K562 (cell line): Measurements from ENCODE around the gene RASAL3. TPM values are rescaled to one million over a fixed set of nuclear protein-coding genes. Genes with fewer than 3 reads are reported as not detected.

ENCODE experiments used
- BRCA1 ChIP-seq, 2 experiments: fragments of 450-650 bp in 1 of 2; sonication (generic) in 1 of 2; formaldehyde crosslinking in 1 of 2; IDR thresholded peaks; 2 replicates each; pipeline versions ENCODE4 v1.5.0 to v1.6.1; 2017 to 2020; ENCODE audit warnings: mild to moderate bottlenecking in 1 of 2, missing genetic modification reagents in 1 of 2
- CXXC5 ChIP-seq: fragments of 250-450 bp; sonication (Bioruptor Pico); IDR thresholded peaks from 2 replicates; pipeline ENCODE4 v1.8.0; 2022; ENCODE audit warnings: inconsistent platforms, mild to moderate bottlenecking, moderate library complexity
- LCOR ChIP-seq: sonication (generic); formaldehyde crosslinking; IDR thresholded peaks from 2 replicates; pipeline ENCODE4 v1.8.0; 2022; ENCODE audit warnings: mild to moderate bottlenecking, missing genetic modification reagents
- NELFE ChIP-seq: IDR thresholded peaks from 2 replicates; pipeline ENCODE4 v1.6.1; 2011; ENCODE audit warnings: mild to moderate bottlenecking; ENCODE audit not compliant: insufficient read depth, insufficient read length
- PHTF2 ChIP-seq: fragments of 250-450 bp; sonication (Bioruptor Pico); IDR thresholded peaks from 2 replicates; pipeline ENCODE4 v1.5.0; 2021; ENCODE audit warnings: mild to moderate bottlenecking
- PML ChIP-seq: IDR thresholded peaks from 2 replicates; pipeline ENCODE4 v1.6.1; 2012; ENCODE audit warnings: low read length, inconsistent platforms
- POLR2AphosphoS2 ChIP-seq: IDR thresholded peaks from 2 replicates; pipeline ENCODE4 v1.6.1; 2012; ENCODE audit warnings: low read length, improper control_type of control experiment
- SRSF1 ChIP-seq: fragments of 200-400 bp; formaldehyde crosslinking; IDR thresholded peaks from 2 replicates; pipeline ENCODE4 v1.6.1; 2017; ENCODE audit warnings: mild to moderate bottlenecking, low read depth, low read length, moderate library complexity
- TEAD1 ChIP-seq, 2 experiments: fragments of 450-650 bp in 1 of 2; sonication (generic) in 1 of 2; formaldehyde crosslinking; IDR thresholded peaks; 2 replicates each; pipeline versions ENCODE4 v1.4.0 to v1.8.0; 2020 to 2022; ENCODE audit warnings: mild to moderate bottlenecking in 2 of 2, missing genetic modification reagents in 1 of 2
- ZNF175 ChIP-seq: fragments of 200-800 bp; sonication (Bioruptor generic); IDR thresholded peaks from 2 replicates; pipeline ENCODE4 v1.6.1; 2016; ENCODE audit warnings: low read depth, mild to moderate bottlenecking, missing genetic modification characterization, missing compliant biosample characterization
- ZNF695 ChIP-seq: fragments of 450-650 bp; formaldehyde crosslinking; IDR thresholded peaks from 2 replicates; pipeline ENCODE4 v1.4.0; 2020; ENCODE audit warnings: mild to moderate bottlenecking, moderate library complexity
- ZNF717 ChIP-seq: fragments of 250-450 bp; sonication (Bioruptor Pico); IDR thresholded peaks from 2 replicates; pipeline ENCODE4 v1.5.0; 2021
- polyA plus RNA-seq, 8 experiments: library from polyadenylated mRNA; depleted of rRNA in 4 of 8; stranded (reverse) in 5 of 8; unstranded in 3 of 8; fragments of >200 nt; fragmentation: Nextera tagmentation in 2 of 8; fragmentation: Illumina TruSeq in 1 of 8; extraction: Ambion mirVana in 2 of 8; extraction: Trizol in 1 of 8; gene quantifications; 2 replicates each; pipeline versions ENCODE4 v1.2.1 to v1.2.3, GENCODE V29; 2011 to 2014; ENCODE audit warnings: inconsistent platforms in 1 of 8, missing spikeins in 1 of 8
- total RNA-seq, 7 experiments: library from RNA; depleted of rRNA in 6 of 7; stranded (reverse); fragments of >200 nt in 6 of 7; fragmentation: Illumina TruSeq in 2 of 7; extraction: Trizol in 2 of 7; gene quantifications; 2 replicates each; pipeline versions ENCODE4 v1.2.1 to v1.2.3, GENCODE V29; 2011 to 2021; ENCODE audit warnings: low replicate concordance in 1 of 7
- TF ChIP-seq, protein P1 (sequence below): fragments of 450-650 bp; formaldehyde crosslinking; IDR thresholded peaks from 2 replicates; pipeline ENCODE4 v1.4.0; 2022; ENCODE audit warnings: mild to moderate bottlenecking, moderate library complexity
- TF ChIP-seq, protein P2 (sequence below): fragments of 450-650 bp; formaldehyde crosslinking; IDR thresholded peaks from 2 replicates; pipeline ENCODE4 v1.4.0; 2022; ENCODE audit warnings: missing genetic modification characterization
- TF ChIP-seq, protein P3 (sequence below): fragments of 250-450 bp; sonication (Bioruptor Pico); IDR thresholded peaks from 2 replicates; pipeline ENCODE4 v1.4.0; 2020; ENCODE audit warnings: mild to moderate bottlenecking, moderate library complexity
- TF ChIP-seq, protein P4 (sequence below), 2 experiments: fragments of 450-650 bp in 1 of 2; sonication (generic) in 1 of 2; formaldehyde crosslinking; conservative IDR thresholded peaks; 2 replicates each; pipeline versions ENCODE4 v1.4.0 to v1.8.1; 2020 to 2022; ENCODE audit warnings: mild to moderate bottlenecking in 1 of 2, missing genetic modification reagents in 1 of 2
- TF ChIP-seq, protein P5 (sequence below), 2 experiments: fragments of 450-650 bp in 1 of 2; IDR thresholded peaks; 2 replicates each; pipeline ENCODE4 v1.6.1; 2011 to 2017; ENCODE audit warnings: low read depth in 2 of 2, antibody characterized with exemption in 1 of 2, borderline replicate concordance in 1 of 2, low read length in 1 of 2, mild to moderate bottlenecking in 1 of 2, mixed read lengths in 1 of 2; ENCODE audit not compliant: control insufficient read depth in 1 of 2

RASAL3 gene
- total and polyA plus RNA-seq, 9 of the 15 experiments (the other 6 are each of a cell fraction or from before 2014, with no cell fraction given) = 0.07 to 0.44 TPM; not detected in 7

DNA sequence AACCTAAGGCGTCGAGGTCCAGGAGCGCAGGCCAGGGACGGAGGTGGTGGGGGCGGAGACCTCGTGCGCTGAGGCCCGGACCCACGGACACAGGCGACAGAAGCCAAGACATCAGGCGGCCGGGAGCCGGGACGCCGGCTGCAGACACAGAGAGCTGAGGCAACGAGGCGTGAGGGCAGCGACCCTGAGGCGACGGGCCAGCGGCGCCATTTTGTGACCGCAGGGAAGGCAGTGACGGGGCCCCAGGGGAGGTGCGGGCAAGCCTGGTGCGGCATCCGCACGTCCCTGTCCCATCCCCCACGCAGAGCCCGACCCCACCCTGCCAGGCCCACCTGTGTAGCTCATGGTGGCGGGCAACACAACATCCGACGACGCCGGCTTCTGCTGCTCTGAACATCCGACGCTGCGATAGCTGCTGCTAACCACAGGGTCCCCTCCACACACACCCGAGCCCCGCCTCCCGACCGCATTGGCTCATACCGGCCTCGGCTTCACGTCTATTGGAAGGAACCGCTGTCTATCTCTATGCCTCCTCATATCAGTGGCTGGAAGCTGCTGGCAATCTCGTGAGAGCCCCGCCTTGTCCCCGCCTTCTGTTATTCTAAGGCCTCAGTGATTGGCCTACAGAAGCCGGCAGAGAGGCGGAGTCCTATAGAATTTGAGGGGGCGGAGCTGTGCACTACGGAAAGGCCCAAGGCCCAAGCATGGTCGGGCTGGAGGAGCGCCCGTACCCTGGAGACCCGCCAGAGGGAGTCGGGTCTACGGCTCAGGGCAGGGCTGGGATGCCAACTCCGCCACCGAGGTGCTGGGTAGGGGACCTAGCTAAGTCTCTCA lies 45.5 kb downstream of the RASAL3 start, which contains the start of gene AKAP8L (continued):
- TF ChIP-seq, protein P1, sequence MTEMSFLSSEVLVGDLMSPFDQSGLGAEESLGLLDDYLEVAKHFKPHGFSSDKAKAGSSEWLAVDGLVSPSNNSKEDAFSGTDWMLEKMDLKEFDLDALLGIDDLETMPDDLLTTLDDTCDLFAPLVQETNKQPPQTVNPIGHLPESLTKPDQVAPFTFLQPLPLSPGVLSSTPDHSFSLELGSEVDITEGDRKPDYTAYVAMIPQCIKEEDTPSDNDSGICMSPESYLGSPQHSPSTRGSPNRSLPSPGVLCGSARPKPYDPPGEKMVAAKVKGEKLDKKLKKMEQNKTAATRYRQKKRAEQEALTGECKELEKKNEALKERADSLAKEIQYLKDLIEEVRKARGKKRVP (CRISPR knock-in tag) = peak; percentile 55
- TF ChIP-seq POLR2AphosphoS2 = peak; percentile 93; the same call in 1 of the 2 replicates
- TF ChIP-seq, protein P2, sequence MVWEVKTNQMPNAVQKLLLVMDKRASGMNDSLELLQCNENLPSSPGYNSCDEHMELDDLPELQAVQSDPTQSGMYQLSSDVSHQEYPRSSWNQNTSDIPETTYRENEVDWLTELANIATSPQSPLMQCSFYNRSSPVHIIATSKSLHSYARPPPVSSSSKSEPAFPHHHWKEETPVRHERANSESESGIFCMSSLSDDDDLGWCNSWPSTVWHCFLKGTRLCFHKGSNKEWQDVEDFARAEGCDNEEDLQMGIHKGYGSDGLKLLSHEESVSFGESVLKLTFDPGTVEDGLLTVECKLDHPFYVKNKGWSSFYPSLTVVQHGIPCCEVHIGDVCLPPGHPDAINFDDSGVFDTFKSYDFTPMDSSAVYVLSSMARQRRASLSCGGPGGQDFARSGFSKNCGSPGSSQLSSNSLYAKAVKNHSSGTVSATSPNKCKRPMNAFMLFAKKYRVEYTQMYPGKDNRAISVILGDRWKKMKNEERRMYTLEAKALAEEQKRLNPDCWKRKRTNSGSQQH (CRISPR knock-in tag) = peak; percentile 83; the same call in 1 of the 2 replicates
- peak; percentile 71; the same call in 1 of the 2 replicates for TF ChIP-seq PML
- no peak for TF ChIP-seq ZNF717
- TF ChIP-seq, protein P3, sequence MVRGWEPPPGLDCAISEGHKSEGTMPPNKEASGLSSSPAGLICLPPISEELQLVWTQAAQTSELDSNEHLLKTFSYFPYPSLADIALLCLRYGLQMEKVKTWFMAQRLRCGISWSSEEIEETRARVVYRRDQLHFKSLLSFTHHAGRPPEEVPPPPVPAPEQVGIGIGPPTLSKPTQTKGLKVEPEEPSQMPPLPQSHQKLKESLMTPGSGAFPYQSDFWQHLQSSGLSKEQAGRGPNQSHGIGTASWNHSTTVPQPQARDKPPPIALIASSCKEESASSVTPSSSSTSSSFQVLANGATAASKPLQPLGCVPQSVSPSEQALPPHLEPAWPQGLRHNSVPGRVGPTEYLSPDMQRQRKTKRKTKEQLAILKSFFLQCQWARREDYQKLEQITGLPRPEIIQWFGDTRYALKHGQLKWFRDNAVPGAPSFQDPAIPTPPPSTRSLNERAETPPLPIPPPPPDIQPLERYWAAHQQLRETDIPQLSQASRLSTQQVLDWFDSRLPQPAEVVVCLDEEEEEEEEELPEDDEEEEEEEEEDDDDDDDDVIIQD (CRISPR knock-in tag) = 0 out of 2 replicates have a peak, but pooled peaks have one; percentile 58
- no peak for TF ChIP-seq NELFE
- TF ChIP-seq ZNF695 (CRISPR knock-in tag) = 0 out of 2 replicates have a peak, but pooled peaks have one; percentile 42
- no peak for TF ChIP-seq LCOR (CRISPR knock-in tag)
- TF ChIP-seq PHTF2 (CRISPR knock-in tag) = no peak
- TF ChIP-seq TEAD1 (CRISPR knock-in tag; IDR thresholded peaks at IDR 0.05) = peak; percentile 33 to 66; a peak in 1 of 4 replicates
- TF ChIP-seq CXXC5 (CRISPR knock-in tag) = peak; percentile 73
- TF ChIP-seq, protein P4, sequence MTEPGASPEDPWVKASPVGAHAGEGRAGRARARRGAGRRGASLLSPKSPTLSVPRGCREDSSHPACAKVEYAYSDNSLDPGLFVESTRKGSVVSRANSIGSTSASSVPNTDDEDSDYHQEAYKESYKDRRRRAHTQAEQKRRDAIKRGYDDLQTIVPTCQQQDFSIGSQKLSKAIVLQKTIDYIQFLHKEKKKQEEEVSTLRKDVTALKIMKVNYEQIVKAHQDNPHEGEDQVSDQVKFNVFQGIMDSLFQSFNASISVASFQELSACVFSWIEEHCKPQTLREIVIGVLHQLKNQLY (CRISPR knock-in tag; conservative IDR thresholded peaks at IDR 0.05) = 0 out of 4 replicates have a peak, but pooled peaks of 1 of the 2 experiments have one; percentile 31
- TF ChIP-seq SRSF1 = 0 out of 2 replicates have a peak, but pooled peaks have one; percentile 54
- no peak for TF ChIP-seq BRCA1 (IDR thresholded peaks at IDR 0.05)
- 0 out of 2 replicates have a peak, but pooled peaks have one; percentile 91 for TF ChIP-seq BRCA1 (CRISPR knock-in tag; IDR thresholded peaks at IDR 0.05)
- TF ChIP-seq, protein P5, sequence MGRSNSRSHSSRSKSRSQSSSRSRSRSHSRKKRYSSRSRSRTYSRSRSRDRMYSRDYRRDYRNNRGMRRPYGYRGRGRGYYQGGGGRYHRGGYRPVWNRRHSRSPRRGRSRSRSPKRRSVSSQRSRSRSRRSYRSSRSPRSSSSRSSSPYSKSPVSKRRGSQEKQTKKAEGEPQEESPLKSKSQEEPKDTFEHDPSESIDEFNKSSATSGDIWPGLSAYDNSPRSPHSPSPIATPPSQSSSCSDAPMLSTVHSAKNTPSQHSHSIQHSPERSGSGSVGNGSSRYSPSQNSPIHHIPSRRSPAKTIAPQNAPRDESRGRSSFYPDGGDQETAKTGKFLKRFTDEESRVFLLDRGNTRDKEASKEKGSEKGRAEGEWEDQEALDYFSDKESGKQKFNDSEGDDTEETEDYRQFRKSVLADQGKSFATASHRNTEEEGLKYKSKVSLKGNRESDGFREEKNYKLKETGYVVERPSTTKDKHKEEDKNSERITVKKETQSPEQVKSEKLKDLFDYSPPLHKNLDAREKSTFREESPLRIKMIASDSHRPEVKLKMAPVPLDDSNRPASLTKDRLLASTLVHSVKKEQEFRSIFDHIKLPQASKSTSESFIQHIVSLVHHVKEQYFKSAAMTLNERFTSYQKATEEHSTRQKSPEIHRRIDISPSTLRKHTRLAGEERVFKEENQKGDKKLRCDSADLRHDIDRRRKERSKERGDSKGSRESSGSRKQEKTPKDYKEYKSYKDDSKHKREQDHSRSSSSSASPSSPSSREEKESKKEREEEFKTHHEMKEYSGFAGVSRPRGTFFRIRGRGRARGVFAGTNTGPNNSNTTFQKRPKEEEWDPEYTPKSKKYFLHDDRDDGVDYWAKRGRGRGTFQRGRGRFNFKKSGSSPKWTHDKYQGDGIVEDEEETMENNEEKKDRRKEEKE (IDR thresholded peaks at IDR 0.05; ENCODE audit: borderline replicate concordance in 1 of 2, control insufficient read depth in 1 of 2, low read depth in 2 of 2, low read length in 1 of 2) = no peak
- TF ChIP-seq ZNF175 (CRISPR knock-in tag) = no peak
- TF ChIP-seq, all 486 proteins: peak for 162
